GM12892 (cell line): Measurements from ENCODE around the gene TMEM131.

Experiments
- POLR2A ChIP-seq: IDR thresholded peaks from 2 replicates; pipeline ENCODE4 v1.6.1; 2011; ENCODE audit warnings: low read depth, low read length, control low read depth
- POLR2AphosphoS5 ChIP-seq: IDR thresholded peaks from 2 replicates; pipeline ENCODE4 v1.6.1; 2011; ENCODE audit warnings: low read depth, low read length, control low read depth

DNA sequence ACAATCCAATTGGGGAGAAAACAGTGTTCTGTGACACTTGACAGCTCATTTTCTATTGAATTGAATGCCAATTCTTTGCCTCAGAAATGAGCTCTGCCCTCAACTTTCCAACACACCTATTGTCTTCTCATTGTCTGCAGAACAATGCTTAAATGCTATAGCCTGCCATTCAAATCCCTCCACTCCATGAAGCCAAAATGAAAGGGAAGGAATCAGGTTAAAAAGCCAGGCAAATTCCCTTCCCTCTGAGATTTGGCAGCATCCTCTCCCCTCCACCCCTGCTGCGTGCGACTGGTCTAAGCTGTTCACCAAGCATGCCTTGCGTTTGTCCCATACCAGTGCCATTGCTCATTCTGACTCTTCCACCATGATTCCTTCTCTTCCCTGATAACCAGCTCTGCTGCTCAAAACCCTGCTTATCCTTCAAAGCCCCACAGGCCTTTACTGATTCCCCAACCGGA, 32.4 kb upstream of the TMEM131 start:
- TF ChIP-seq POLR2AphosphoS5 (no peak), POLR2A (no peak)
